Measurements from ENCODE around the gene RSRC1.

DNA sequence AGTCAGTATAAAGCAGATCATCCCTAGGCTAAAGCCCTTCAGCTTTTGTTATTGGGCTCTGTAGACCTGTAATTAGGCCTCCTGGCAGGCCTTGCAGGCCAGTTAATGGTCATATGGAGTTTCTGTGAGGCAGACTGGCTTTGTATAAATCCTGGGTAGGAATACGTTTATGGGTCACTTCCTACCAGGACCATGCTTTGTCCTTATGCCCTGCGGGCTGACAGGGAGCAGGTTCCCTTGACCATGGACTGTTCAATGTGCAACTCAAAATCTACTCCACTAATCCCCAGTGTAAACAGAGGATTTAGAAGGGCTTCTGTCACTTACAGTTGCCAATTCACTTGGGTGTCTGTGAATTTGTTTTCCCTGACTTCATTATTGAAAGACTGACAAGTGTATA lies 258.4 kb downstream of the RSRC1 start:
- TF ChIP-seq, protein P1, sequence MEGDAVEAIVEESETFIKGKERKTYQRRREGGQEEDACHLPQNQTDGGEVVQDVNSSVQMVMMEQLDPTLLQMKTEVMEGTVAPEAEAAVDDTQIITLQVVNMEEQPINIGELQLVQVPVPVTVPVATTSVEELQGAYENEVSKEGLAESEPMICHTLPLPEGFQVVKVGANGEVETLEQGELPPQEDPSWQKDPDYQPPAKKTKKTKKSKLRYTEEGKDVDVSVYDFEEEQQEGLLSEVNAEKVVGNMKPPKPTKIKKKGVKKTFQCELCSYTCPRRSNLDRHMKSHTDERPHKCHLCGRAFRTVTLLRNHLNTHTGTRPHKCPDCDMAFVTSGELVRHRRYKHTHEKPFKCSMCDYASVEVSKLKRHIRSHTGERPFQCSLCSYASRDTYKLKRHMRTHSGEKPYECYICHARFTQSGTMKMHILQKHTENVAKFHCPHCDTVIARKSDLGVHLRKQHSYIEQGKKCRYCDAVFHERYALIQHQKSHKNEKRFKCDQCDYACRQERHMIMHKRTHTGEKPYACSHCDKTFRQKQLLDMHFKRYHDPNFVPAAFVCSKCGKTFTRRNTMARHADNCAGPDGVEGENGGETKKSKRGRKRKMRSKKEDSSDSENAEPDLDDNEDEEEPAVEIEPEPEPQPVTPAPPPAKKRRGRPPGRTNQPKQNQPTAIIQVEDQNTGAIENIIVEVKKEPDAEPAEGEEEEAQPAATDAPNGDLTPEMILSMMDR (IDR thresholded peaks at IDR 0.05; ENCODE audit: low read depth, low read length): no peak
- no peak for TF ChIP-seq EZH2phosphoT487 (IDR thresholded peaks at IDR 0.05; ENCODE audit: low read depth)
